HG03354 (cell line): Measurements from ENCODE around the gene JARID2.

ENCODE experiments used
- ATAC-seq: cut with Tn5 transposase; IDR thresholded peaks from one replicate; pipeline ENCODE4 v1.9.1; 2021; ENCODE audit warnings: mild to moderate bottlenecking; ENCODE audit not compliant: unreplicated experiment, poor library complexity, severe bottlenecking

The JARID2 gene

GRCh38 chr6:15443119-15443830, 197.4 kb downstream of the JARID2 start:
- ATAC-seq: no peak

GRCh38 chr6:15444081-15444731, 198.3 kb downstream of the JARID2 start:
- no peak for ATAC-seq

GRCh38 chr6:15444881-15445280, 199.0 kb downstream of the JARID2 start:
- ATAC-seq: no peak

GRCh38 chr6:15447546-15448267, 201.8 kb downstream of the JARID2 start:
- ATAC-seq: no peak

GRCh38 chr6:15449011-15449410, 203.1 kb downstream of the JARID2 start:
- ATAC-seq: no peak

GRCh38 chr6:15451738-15452137, 205.9 kb downstream of the JARID2 start:
- no peak for ATAC-seq

- ATAC-seq: no peak
These were observed 206.5 kb downstream of the JARID2 start for GRCh38 chr6:15452182-15452941.

- ATAC-seq: no peak
These were observed 207.3 kb downstream of the JARID2 start for GRCh38 chr6:15453186-15453585.

- no peak for ATAC-seq
These were observed 207.8 kb downstream of the JARID2 start for GRCh38 chr6:15453622-15454021.

- ATAC-seq: no peak
These were observed 210.6 kb downstream of the JARID2 start for GRCh38 chr6:15456422-15456821.

- ATAC-seq: no peak
These were observed 211.3 kb downstream of the JARID2 start for GRCh38 chr6:15457121-15457650.

GRCh38 chr6:15458021-15458459, 212.2 kb downstream of the JARID2 start:
- ATAC-seq: no peak

GRCh38 chr6:15460110-15460727, 214.3 kb downstream of the JARID2 start:
- no peak for ATAC-seq

- ATAC-seq: no peak
These were observed 215.5 kb downstream of the JARID2 start for GRCh38 chr6:15461127-15461944.

- ATAC-seq: no peak
These were observed 216.4 kb downstream of the JARID2 start for GRCh38 chr6:15462256-15462655.

GRCh38 chr6:15462717-15463525, 217.1 kb downstream of the JARID2 start:
- no peak for ATAC-seq

- ATAC-seq: no peak
These were observed 218.4 kb downstream of the JARID2 start for GRCh38 chr6:15464211-15464725.

GRCh38 chr6:15465212-15465611, 219.3 kb downstream of the JARID2 start:
- no peak for ATAC-seq
